Measurements from ENCODE around the gene CARD9. TPM values are rescaled to one million over a fixed set of nuclear protein-coding genes. Genes with fewer than 3 reads are reported as not detected.

CARD9 gene
- total and polyA plus RNA-seq, 11 donors, result 0.30 to 7.1 (median 0.77) TPM

- Histone ChIP-seq H3K27me3 (no peaks in the 10 kb centered on the region), H3K27ac (peak overlapping the region in 1 of 12 donors; percentile 28), H3K4me3 (no peak overlapping the region), H3K9me3 (no peaks in the 10 kb centered on the region), H3K36me3 (peaks cover 0 to 58% (median 51%) of the 10 kb centered on the region in 9 donors), H3K4me1 (peaks cover 0 to 36% (median 12%) of the 10 kb centered on the region in 12 donors)
- intact Hi-C loops (cut with DNase I), result loop anchor here in 5 of 10 donors (5.0 to 10.0 kb wide), 4 partner anchors 33 to 92 kb away; partner anchors contain the start of gene INPP5E (in 1 of the 5)
- no peak for DNase-seq
- TF ChIP-seq POLR2A (IDR thresholded peaks at IDR 0.05), result no peak
- no peak for TF ChIP-seq CTCF (IDR thresholded peaks at IDR 0.05)
- no peak for ATAC-seq
- WGBS, 4 donors, result 86 to 90% (median 90%) methylated on average over 32 of the region's 32 CpGs
Observed at GRCh38 chr9:136403915-136404800, 30.7 kb upstream of the CARD9 start.

GRCh38 chr9:136403538-136403914 is 30.1 kb upstream of the CARD9 start:
- TF ChIP-seq CTCF (IDR thresholded peaks at IDR 0.05) (no peak), POLR2A (IDR thresholded peaks at IDR 0.05) (no peak)
- Histone ChIP-seq H3K4me3 (no peak overlapping the region), H3K27me3 (no peaks in the 10 kb centered on the region), H3K9me3 (no peaks in the 10 kb centered on the region), H3K36me3 (peaks cover 0 to 60% (median 51%) of the 10 kb centered on the region in 9 donors), H3K27ac (peak overlapping the region in 1 of 12 donors; percentile 28), H3K4me1 (peaks cover 0 to 36% (median 16%) of the 10 kb centered on the region in 12 donors)
- DNase-seq (no peak), ATAC-seq (no peak)
- intact Hi-C loops (cut with DNase I), result loop anchor here in 5 of 10 donors (5.0 to 10.0 kb wide), 4 partner anchors 34 to 91 kb away; partner anchors contain the start of gene INPP5E (in 1 of the 5)
- 87 to 92% (median 90%) methylated on average over 4 to 5 of the region's 5 CpGs for WGBS, 4 donors

- DNase-seq (no peak), ATAC-seq (no peak)
- WGBS, 4 donors, result 59 to 70% (median 64%) methylated on average over 13 of the region's 13 CpGs
- H3K27me3 ChIP-seq, result no peaks in the 10 kb centered on the region
- no peak overlapping the region for H3K27ac ChIP-seq
- peaks cover 0 to 38% (median 17%) of the 10 kb centered on the region in 12 donors for H3K4me1 ChIP-seq
- intact Hi-C loops (cut with DNase I), result loop anchor here in 5 of 10 donors (5.0 to 10.0 kb wide), 4 partner anchors 35 to 90 kb away; partner anchors contain the start of gene INPP5E (in 1 of the 5)
- no peak overlapping the region for H3K4me3 ChIP-seq
- no peak for TF ChIP-seq POLR2A (IDR thresholded peaks at IDR 0.05)
- TF ChIP-seq CTCF (IDR thresholded peaks at IDR 0.05), result no peak
- H3K36me3 ChIP-seq, result peaks cover 0 to 62% (median 48%) of the 10 kb centered on the region in 9 donors
- H3K9me3 ChIP-seq, result no peaks in the 10 kb centered on the region
Observed at GRCh38 chr9:136402067-136402466, 28.6 kb upstream of the CARD9 start.

Measured in heart left ventricle (tissue), 16 donors.